ENCODE data around the gene HESX1. TPM values are rescaled to one million over a fixed set of nuclear protein-coding genes. Genes with fewer than 3 reads are reported as not detected.

Gene HESX1
- total RNA-seq (1 to 10 TPM in 1 of 7 donors, under 1 TPM in 5, not detected in 1; 0.23 to 1.3 (median 0.65) TPM), polyA plus RNA-seq (1 to 10 TPM; 1.3 to 1.4 TPM)
- long read RNA-seq, donor 1, partial matches to known transcripts: 1 of 3 reads
- long read RNA-seq, donor 1, other reads (novel, unspliced or antisense): 1 of 3 reads
- long read RNA-seq, donor 2, partial matches to known transcripts: 0 of 2 reads
- long read RNA-seq, donor 2, other reads (novel, unspliced or antisense): 0 of 2 reads
- long read RNA-seq, donor 3, partial matches to known transcripts: 1 of 4 reads
- long read RNA-seq, donor 3, other reads (novel, unspliced or antisense): 3 of 4 reads

GRCh38 chr3:57199895-57200297 lies at the start of gene HESX1:
TSS of gene HESX1 (minus strand) at chr3:57199978. CDS start at chr3:57199918, 60 bp downstream.
- 55 to 67% (median 60%) methylated on average over 4 of the region's 4 CpGs for WGBS, 3 donors
- no peaks in the 10 kb centered on the region for H3K27me3 ChIP-seq
- no peak for DNase-seq
- no peak within 1 kb of the TSS for H3K4me3 ChIP-seq
- no peak within 1 kb of the TSS for H3K27ac ChIP-seq
- TF ChIP-seq EP300 (IDR thresholded peaks at IDR 0.05) (no peak), POLR2A (IDR thresholded peaks at IDR 0.05) (no peak), CTCF (IDR thresholded peaks at IDR 0.05) (no peak)
- no peaks in the 10 kb centered on the region for H3K9me3 ChIP-seq
- H3K36me3 ChIP-seq: no peaks in the 10 kb centered on the region
- no peaks in the 10 kb centered on the region for H3K4me1 ChIP-seq (ENCODE audit: insufficient read depth)
- intact Hi-C loops (cut with DNase I): no loop called here

GRCh38 chr3:57244946-57245345 lies 45.2 kb upstream of the HESX1 start:
- H3K27me3 ChIP-seq: no peaks in the 10 kb centered on the region
- no peaks in the 10 kb centered on the region for H3K36me3 ChIP-seq
- no peak overlapping the region for H3K27ac ChIP-seq
- intact Hi-C loops (cut with DNase I): no loop called here
- H3K4me1 ChIP-seq (ENCODE audit: insufficient read depth): no peaks in the 10 kb centered on the region
- 81 to 86% (median 81%) methylated on average over 2 of the region's 2 CpGs for WGBS, 3 donors
- H3K4me3 ChIP-seq: no peak overlapping the region
- no peaks in the 10 kb centered on the region for H3K9me3 ChIP-seq
- no peak for TF ChIP-seq POLR2A (IDR thresholded peaks at IDR 0.05)
- no peak for TF ChIP-seq CTCF (IDR thresholded peaks at IDR 0.05)
- TF ChIP-seq EP300 (IDR thresholded peaks at IDR 0.05): no peak
- DNase-seq: no peak

- no peak for DNase-seq
- Histone ChIP-seq H3K4me3 (no peak overlapping the region), H3K27me3 (no peaks in the 10 kb centered on the region), H3K4me1 (ENCODE audit: insufficient read depth) (peaks cover 7% of the 10 kb centered on the region), H3K27ac (no peak overlapping the region), H3K36me3 (no peaks in the 10 kb centered on the region), H3K9me3 (no peaks in the 10 kb centered on the region)
- 81 to 87% (median 87%) methylated on average over 13 of the region's 13 CpGs for WGBS, 3 donors
- intact Hi-C loops (cut with DNase I): no loop called here
- TF ChIP-seq EP300 (IDR thresholded peaks at IDR 0.05) (no peak), CTCF (IDR thresholded peaks at IDR 0.05) (no peak), POLR2A (IDR thresholded peaks at IDR 0.05) (no peak)
These were observed 35.1 kb upstream of the HESX1 start for GRCh38 chr3:57234613-57235575.

GRCh38 chr3:57233799-57234198 lies 34.0 kb upstream of the HESX1 start:
- no peaks in the 10 kb centered on the region for H3K36me3 ChIP-seq
- H3K27me3 ChIP-seq: no peaks in the 10 kb centered on the region
- WGBS, 3 donors: 63 to 70% (median 63%) methylated on average over 2 of the region's 2 CpGs
- H3K9me3 ChIP-seq: no peaks in the 10 kb centered on the region
- no peak overlapping the region for H3K4me3 ChIP-seq
- H3K4me1 ChIP-seq (ENCODE audit: insufficient read depth): peaks cover 9% of the 10 kb centered on the region
- intact Hi-C loops (cut with DNase I): no loop called here
- no peak for DNase-seq
- no peak overlapping the region for H3K27ac ChIP-seq
- TF ChIP-seq EP300 (IDR thresholded peaks at IDR 0.05): no peak
- TF ChIP-seq POLR2A (IDR thresholded peaks at IDR 0.05): no peak
- no peak for TF ChIP-seq CTCF (IDR thresholded peaks at IDR 0.05)

Data from ovary (tissue), 10 donors.